Left lung (tissue), 10 donors: ENCODE data around the gene SMCHD1. TPM values are rescaled to one million over a fixed set of nuclear protein-coding genes. Genes with fewer than 3 reads are reported as not detected.

Source experiments
- ATAC-seq: fragments of 200-7000 bp; cut with Tn5 transposase; one replicate; pipeline ENCODE4 v1.9.1; 2020; ENCODE audit warnings: moderate library complexity
- DNase-seq, 4 donors: peaks; one replicate each; pipeline ENCODE4 v3.0.0-alpha.2; 2013 to 2020
- H3K27ac ChIP-seq, 2 donors: fragments of 200-600 bp; sonication (generic) in 1 of 2; one replicate each; pipeline versions ENCODE4 v1.5.0 to v1.8.0; 2020 to 2021
- H3K27me3 ChIP-seq, 2 donors: fragments of 200-600 bp; sonication (generic) in 1 of 2; one replicate each; pipeline versions ENCODE4 v1.5.0 to v1.8.0; 2020 to 2021
- H3K36me3 ChIP-seq, 2 donors: fragments of 200-600 bp; sonication (generic) in 1 of 2; one replicate each; pipeline versions ENCODE4 v1.5.0 to v1.8.0; 2020 to 2021
- H3K4me1 ChIP-seq, 2 donors: fragments of 200-600 bp; one replicate each; pipeline ENCODE4 v1.8.0; 2021
- H3K4me3 ChIP-seq, 2 donors: fragments of 200-600 bp; sonication (generic) in 1 of 2; one replicate each; pipeline versions ENCODE4 v1.5.0 to v1.8.0; 2020 to 2021; ENCODE audit warnings: mild to moderate bottlenecking in 1 of 2
- H3K9me3 ChIP-seq, 2 donors: fragments of 200-600 bp; sonication (generic) in 1 of 2; one replicate each; pipeline versions ENCODE4 v1.5.0 to v1.8.0; 2020 to 2021
- CTCF ChIP-seq, 2 donors: fragments of 200-600 bp; sonication (generic) in 1 of 2; IDR thresholded peaks; one replicate each; pipeline versions ENCODE4 v1.5.0 to v1.8.0; 2021; ENCODE audit warnings: antibody characterized with exemption in 2 of 2
- intact Hi-C, 2 donors: fragments of 100-400 bp; cut with DNase I; formaldehyde crosslinking; loops; one replicate each; pipeline versions ENCODE4 v1.11.2 to v1.14.2; 2022
- polyA plus RNA-seq, 6 donors: library from polyadenylated mRNA; unstranded; fragments of 120-200 nt; gene quantifications; one replicate each; pipeline ENCODE4 v1.2.1, GENCODE V29; 2013; ENCODE audit not compliant: insufficient read length in 6 of 6
- total RNA-seq, 2 donors: library from RNA; stranded (reverse); fragmentation: NEBNext Ultra II Directional; extraction: Animal tissue kit (Norgen Biotek cat#: 25700); gene quantifications; one replicate each; pipeline ENCODE4 v1.2.1, GENCODE V29; 2021
- donor health status: DM: no; HTN: yes; CAD: no.
- donor health status: DM: no; HTN: no; CAD: no.

Gene SMCHD1
- total and polyA plus RNA-seq, 8 donors = 42.3 to 83.1 (median 72.2) TPM

- no peak overlapping the region for H3K27ac ChIP-seq
- intact Hi-C loops = no loop called here
- TF ChIP-seq CTCF (IDR thresholded peaks at IDR 0.05) = no peak
These were observed 26.6 kb downstream of the SMCHD1 start for GRCh38 chr18:2681993-2682603.

DNA sequence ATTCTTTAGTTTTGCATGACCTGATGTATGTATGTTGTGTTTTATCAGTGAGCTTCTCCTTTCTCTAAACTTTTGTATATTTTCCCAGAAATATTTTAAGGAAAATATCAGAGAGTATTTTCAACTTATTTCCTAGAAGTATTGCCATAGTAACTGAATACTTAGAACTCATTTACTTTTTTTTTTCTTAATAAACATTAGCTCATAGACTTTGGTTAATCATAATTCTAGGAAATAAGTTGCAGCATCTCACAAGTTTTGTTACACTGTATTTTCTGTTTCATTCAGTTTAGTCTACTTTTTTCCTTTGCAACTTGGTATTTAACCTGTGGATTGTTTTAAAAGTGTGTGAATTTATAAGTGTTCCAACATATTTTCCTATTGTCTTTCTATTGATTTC is 27.5 kb downstream of the SMCHD1 start:
- Histone ChIP-seq H3K4me1 (peaks cover 0 to 19% of the 10 kb centered on the region in 2 donors), H3K9me3 (peaks cover 0 to 11% of the 10 kb centered on the region in 2 donors), H3K27me3 (no peaks in the 10 kb centered on the region), H3K4me3 (no peak overlapping the region), H3K27ac (peak overlapping the region in 1 of 2 donors; percentile 20), H3K36me3 (peaks cover 0 to 48% of the 10 kb centered on the region in 2 donors)
- DNase-seq (no peak), ATAC-seq (no peak)
- no peak for TF ChIP-seq CTCF (IDR thresholded peaks at IDR 0.05)
- intact Hi-C loops = no loop called here

More at GRCh38 chr18:2681993-2682603, 26.6 kb downstream of the SMCHD1 start:
- H3K4me1 ChIP-seq = peaks cover 0 to 19% of the 10 kb centered on the region in 2 donors
- ATAC-seq (no peak), DNase-seq (no peak)
- no peak overlapping the region for H3K4me3 ChIP-seq
- H3K9me3 ChIP-seq = peaks cover 0 to 11% of the 10 kb centered on the region in 2 donors
- H3K36me3 ChIP-seq = peaks cover 0 to 51% of the 10 kb centered on the region in 2 donors
- H3K27me3 ChIP-seq = no peaks in the 10 kb centered on the region

- ATAC-seq (no peak), DNase-seq (no peak)
- intact Hi-C loops = no loop called here
- peaks cover 0 to 63% of the 10 kb centered on the region in 2 donors for H3K36me3 ChIP-seq
- no peaks in the 10 kb centered on the region for H3K27me3 ChIP-seq
- no peak overlapping the region for H3K27ac ChIP-seq
- H3K4me1 ChIP-seq = peaks cover 0 to 19% of the 10 kb centered on the region in 2 donors
- H3K9me3 ChIP-seq = peaks cover 0 to 11% of the 10 kb centered on the region in 2 donors
- TF ChIP-seq CTCF (IDR thresholded peaks at IDR 0.05) = no peak
- H3K4me3 ChIP-seq = no peak overlapping the region
These were observed 30.9 kb downstream of the SMCHD1 start for GRCh38 chr18:2686349-2686968.

GRCh38 chr18:2687390-2688001 is 32.0 kb downstream of the SMCHD1 start:
- Histone ChIP-seq H3K27me3 (no peaks in the 10 kb centered on the region), H3K27ac (no peak overlapping the region), H3K9me3 (peaks cover 0 to 11% of the 10 kb centered on the region in 2 donors), H3K36me3 (peaks cover 0 to 71% of the 10 kb centered on the region in 2 donors), H3K4me1 (peaks cover 0 to 15% of the 10 kb centered on the region in 2 donors), H3K4me3 (no peak overlapping the region)
- intact Hi-C loops = no loop called here
- no peak for TF ChIP-seq CTCF (IDR thresholded peaks at IDR 0.05)
- no peak for DNase-seq
- ATAC-seq = no peak

- Histone ChIP-seq H3K9me3 (no peaks in the 10 kb centered on the region), H3K4me3 (no peak overlapping the region), H3K27me3 (no peaks in the 10 kb centered on the region), H3K4me1 (no peaks in the 10 kb centered on the region), H3K27ac (no peak overlapping the region), H3K36me3 (peaks cover 0 to 97% of the 10 kb centered on the region in 2 donors)
- intact Hi-C loops = no loop called here
- TF ChIP-seq CTCF (IDR thresholded peaks at IDR 0.05) = no peak
- DNase-seq (no peak), ATAC-seq (no peak)
These were observed 37.0 kb downstream of the SMCHD1 start for GRCh38 chr18:2692508-2692907.
